Activated naive CD4-positive, alpha-beta T cell treated with Interleukin-2 at 50 U/mL for 16 hours (primary cell): ENCODE measurements around the gene HMGXB3.
"Not testable (repeated sequence)": the region's sequence is repeated elsewhere in the genome, so short reads cannot be mapped to it uniquely, and the experiment has no call there.

Experiments
- DNase-seq: peaks from one replicate; pipeline ENCODE4 v3.0.0-alpha.2; 2020

Gene HMGXB3

GRCh38 chr5:150069672-150070627, 69.4 kb downstream of the HMGXB3 start:
- no peak for DNase-seq

GRCh38 chr5:150070821-150071220, 70.3 kb downstream of the HMGXB3 start:
- DNase-seq: no peak

GRCh38 chr5:150073086-150073625, 72.6 kb downstream of the HMGXB3 start:
- DNase-seq: no peak

GRCh38 chr5:150073677-150074076, 73.1 kb downstream of the HMGXB3 start:
- no peak for DNase-seq

GRCh38 chr5:150075233-150075632, 74.7 kb downstream of the HMGXB3 start:
- no peak for DNase-seq

- no peak for DNase-seq
These were observed 75.3 kb downstream of the HMGXB3 start for GRCh38 chr5:150075806-150076205.

- no peak for DNase-seq
These were observed 76.5 kb downstream of the HMGXB3 start for GRCh38 chr5:150077060-150077459.

- no peak for DNase-seq
These were observed 77.7 kb downstream of the HMGXB3 start for GRCh38 chr5:150077996-150078801.

- no peak for DNase-seq
These were observed 78.5 kb downstream of the HMGXB3 start for GRCh38 chr5:150078802-150079689.

GRCh38 chr5:150079909-150080461, 79.4 kb downstream of the HMGXB3 start:
- DNase-seq: no peak

- DNase-seq: no peak
These were observed 80.3 kb downstream of the HMGXB3 start for GRCh38 chr5:150080696-150081435.

- DNase-seq: no peak
These were observed 81.2 kb downstream of the HMGXB3 start for GRCh38 chr5:150081541-150082283.

- DNase-seq: no peak
These were observed 81.8 kb downstream of the HMGXB3 start for GRCh38 chr5:150082374-150082773.

GRCh38 chr5:150082889-150083288, 82.3 kb downstream of the HMGXB3 start:
- no peak for DNase-seq

- not testable (repeated sequence) for DNase-seq
These were observed 84.2 kb downstream of the HMGXB3 start for GRCh38 chr5:150084754-150085153.

GRCh38 chr5:150085191-150085912, 84.8 kb downstream of the HMGXB3 start:
- no peak for DNase-seq

- no peak for DNase-seq
These were observed 85.6 kb downstream of the HMGXB3 start, which contains the start of gene CSF1R for GRCh38 chr5:150085950-150086715. Gene CSF1R, minus strand, starts transcription at chr5:150086554. Its CDS starts 127 bp downstream, at chr5:150086427.

- DNase-seq: no peak
These were observed 91.7 kb downstream of the HMGXB3 start for GRCh38 chr5:150092159-150092787.
